Suprapubic skin (tissue), 4 donors: ENCODE measurements around the gene ZNF587. TPM values are rescaled to one million over a fixed set of nuclear protein-coding genes. Genes with fewer than 3 reads are reported as not detected.
"Not testable (repeated sequence)": the region's sequence is repeated elsewhere in the genome, so short reads cannot be mapped to it uniquely, and the experiment has no call there.

ENCODE experiments used
- DNase-seq, 2 donors: peaks; one replicate each; pipeline ENCODE4 v3.0.0-alpha.2; 2019; ENCODE audit warnings: low spot score in 2 of 2
- H3K27ac ChIP-seq: fragments of 200-600 bp; sonication (generic); one replicate; pipeline ENCODE4 v1.5.1; 2019
- H3K27me3 ChIP-seq: fragments of 200-600 bp; sonication (generic); one replicate; pipeline ENCODE4 v1.5.1; 2019
- H3K36me3 ChIP-seq: fragments of 200-600 bp; sonication (generic); one replicate; pipeline ENCODE4 v1.5.1; 2019
- H3K4me1 ChIP-seq: fragments of 200-600 bp; sonication (generic); one replicate; pipeline ENCODE4 v1.5.1; 2019
- H3K4me3 ChIP-seq: fragments of 200-600 bp; sonication (generic); one replicate; pipeline ENCODE4 v1.5.1; 2019; ENCODE audit warnings: mild to moderate bottlenecking
- H3K9me3 ChIP-seq: fragments of 200-600 bp; sonication (generic); one replicate; pipeline ENCODE4 v1.5.1; 2019
- EP300 ChIP-seq: sonication (generic); formaldehyde crosslinking; IDR thresholded peaks from one replicate; pipeline ENCODE4 v1.6.1; 2017; ENCODE audit warnings: antibody characterized with exemption
- POLR2A ChIP-seq, 2 donors: fragments of 450-650 bp; IDR thresholded peaks; one replicate each; pipeline ENCODE4 v1.6.1; 2017; ENCODE audit warnings: antibody characterized with exemption in 2 of 2, mild to moderate bottlenecking in 2 of 2, moderate library complexity in 2 of 2
- POLR2AphosphoS5 ChIP-seq, 3 donors: sonication (generic); formaldehyde crosslinking; IDR thresholded peaks; one replicate each; pipeline ENCODE4 v1.6.1; 2017; ENCODE audit warnings: antibody characterized with exemption in 3 of 3
- WGBS: methylation state at CpG from one replicate; pipeline ENCODE4 v1.1.5; 2018; 5-methylcytosine and 5-hydroxymethylcytosine counted together
- total RNA-seq, 4 donors: library from RNA; depleted of rRNA; stranded (reverse); fragments of >200 nt; gene quantifications; one replicate each; pipeline ENCODE4 v1.1.0, GENCODE V29; 2016
- TF ChIP-seq, protein P1 (sequence below), 2 donors: fragments of 200-600 bp in 1 of 2; fragments of 450-650 bp in 1 of 2; sonication (generic) in 1 of 2; IDR thresholded peaks; one replicate each; pipeline ENCODE4 v1.5.1; 2016 to 2019; ENCODE audit warnings: antibody characterized with exemption in 2 of 2, mild to moderate bottlenecking in 1 of 2, moderate library complexity in 1 of 2

ZNF587 gene
- total RNA-seq, 4 donors from 2014 or later, result 16.4 to 43.2 (median 20.0) TPM

DNA sequence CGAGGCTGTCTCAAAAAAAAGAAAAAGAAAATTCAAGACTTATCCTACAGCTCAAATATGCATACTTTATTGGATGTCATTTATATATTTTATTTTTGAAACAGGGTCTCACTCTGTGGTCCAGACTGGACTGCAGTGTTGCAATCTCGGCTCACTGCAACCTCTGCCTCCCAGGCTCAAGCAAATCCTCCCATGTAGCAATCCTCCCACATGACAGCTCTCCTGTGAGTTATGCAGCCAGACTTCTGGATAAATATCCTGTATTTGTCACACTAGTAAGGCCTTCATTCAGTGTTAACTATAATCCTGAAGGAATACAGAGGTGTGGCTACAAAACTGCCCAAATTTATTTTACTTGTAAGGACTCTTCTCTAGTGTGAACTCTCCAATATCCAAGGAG, 42.1 kb upstream of the ZNF587 start:
- Histone ChIP-seq H3K4me1 (peaks cover 31% of the 10 kb centered on the region), H3K4me3 (no peak overlapping the region), H3K27ac (no peak overlapping the region), H3K27me3 (no peaks in the 10 kb centered on the region), H3K36me3 (peaks cover 38% of the 10 kb centered on the region), H3K9me3 (no peaks in the 10 kb centered on the region)
- 97% methylated on average over 2 of the region's 2 CpGs for WGBS
- DNase-seq, result peak in 1 of 2 donors; percentile 6
- TF ChIP-seq EP300 (no peak), POLR2AphosphoS5 (IDR thresholded peaks at IDR 0.05) (no peak), POLR2A (IDR thresholded peaks at IDR 0.05) (no peak)
- TF ChIP-seq, protein P1, sequence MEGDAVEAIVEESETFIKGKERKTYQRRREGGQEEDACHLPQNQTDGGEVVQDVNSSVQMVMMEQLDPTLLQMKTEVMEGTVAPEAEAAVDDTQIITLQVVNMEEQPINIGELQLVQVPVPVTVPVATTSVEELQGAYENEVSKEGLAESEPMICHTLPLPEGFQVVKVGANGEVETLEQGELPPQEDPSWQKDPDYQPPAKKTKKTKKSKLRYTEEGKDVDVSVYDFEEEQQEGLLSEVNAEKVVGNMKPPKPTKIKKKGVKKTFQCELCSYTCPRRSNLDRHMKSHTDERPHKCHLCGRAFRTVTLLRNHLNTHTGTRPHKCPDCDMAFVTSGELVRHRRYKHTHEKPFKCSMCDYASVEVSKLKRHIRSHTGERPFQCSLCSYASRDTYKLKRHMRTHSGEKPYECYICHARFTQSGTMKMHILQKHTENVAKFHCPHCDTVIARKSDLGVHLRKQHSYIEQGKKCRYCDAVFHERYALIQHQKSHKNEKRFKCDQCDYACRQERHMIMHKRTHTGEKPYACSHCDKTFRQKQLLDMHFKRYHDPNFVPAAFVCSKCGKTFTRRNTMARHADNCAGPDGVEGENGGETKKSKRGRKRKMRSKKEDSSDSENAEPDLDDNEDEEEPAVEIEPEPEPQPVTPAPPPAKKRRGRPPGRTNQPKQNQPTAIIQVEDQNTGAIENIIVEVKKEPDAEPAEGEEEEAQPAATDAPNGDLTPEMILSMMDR (IDR thresholded peaks at IDR 0.05), result no peak

DNA sequence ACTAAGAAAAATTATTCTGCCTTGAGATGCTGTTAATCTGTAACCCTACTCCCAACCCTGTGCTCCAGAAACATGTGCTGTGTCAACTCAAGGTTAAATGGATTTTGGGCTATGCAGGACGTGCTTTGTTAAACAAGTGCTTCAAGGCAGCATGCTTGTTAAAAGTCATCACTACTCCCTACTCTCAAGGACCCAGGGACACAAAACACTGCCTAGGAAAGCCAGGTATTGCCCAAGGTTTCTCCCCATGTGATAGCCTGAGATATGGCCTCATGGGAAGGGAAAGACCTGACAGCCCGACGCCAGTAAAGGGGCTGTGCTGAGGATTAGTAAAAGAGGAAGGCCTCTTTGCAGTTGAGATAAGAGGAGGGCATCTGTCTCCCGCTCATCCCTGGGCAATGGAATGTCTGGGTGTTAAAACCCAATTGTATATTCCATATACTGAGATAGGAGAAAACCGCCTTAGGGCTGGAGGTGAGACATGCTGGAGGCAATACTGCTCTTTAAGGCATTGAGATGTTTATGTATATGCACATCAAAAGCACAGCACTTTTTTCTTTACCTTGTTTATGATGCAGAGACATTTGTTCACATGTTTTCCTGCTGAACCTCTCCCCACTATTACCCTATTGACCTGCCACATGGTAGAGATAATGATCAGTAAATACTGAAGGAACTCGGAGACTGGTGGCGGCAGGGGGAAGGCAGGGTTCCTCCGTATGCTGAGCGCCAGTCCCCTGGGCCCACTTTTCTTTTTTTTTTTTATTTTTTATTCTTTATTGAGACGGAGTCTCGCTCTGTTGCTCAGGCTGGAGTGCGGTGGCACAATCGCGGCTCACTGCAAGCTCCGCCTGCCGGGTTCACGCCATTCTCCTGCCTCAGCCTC, 39.0 kb upstream of the ZNF587 start:
- not testable (repeated sequence) for H3K9me3 ChIP-seq, H3K27ac ChIP-seq, H3K27me3 ChIP-seq, H3K4me3 ChIP-seq
- H3K4me1 ChIP-seq, result peaks cover 26% of the 10 kb centered on the region
- H3K36me3 ChIP-seq, result peaks cover 41% of the 10 kb centered on the region
- DNase-seq, result peak in 1 of 2 donors; percentile 24
- 85% methylated on average over 17 of the region's 17 CpGs for WGBS

DNA sequence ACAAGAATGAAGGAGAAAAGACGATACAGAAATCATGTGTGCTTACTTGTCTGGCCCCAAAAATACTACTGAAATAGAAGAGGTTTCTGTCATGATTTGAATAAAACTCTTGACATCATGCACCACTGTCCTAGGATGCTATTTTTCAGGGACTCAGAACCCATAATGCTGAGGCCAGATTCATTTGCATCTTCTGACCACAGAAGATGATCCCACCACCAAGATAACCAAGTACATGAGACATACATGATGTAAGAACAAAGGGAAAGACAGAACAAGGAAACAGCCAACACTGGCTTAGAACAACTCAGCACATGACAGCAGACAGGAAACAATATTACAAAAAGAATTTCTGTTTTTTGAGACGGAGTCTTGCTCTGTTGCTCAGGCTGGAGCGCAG, 37.4 kb upstream of the ZNF587 start:
- peaks cover 34% of the 10 kb centered on the region for H3K36me3 ChIP-seq
- no peak for DNase-seq
- H3K9me3 ChIP-seq, result no peaks in the 10 kb centered on the region
- 89% methylated on average over 3 of the region's 3 CpGs for WGBS
- H3K4me3 ChIP-seq, result no peak overlapping the region
- H3K4me1 ChIP-seq, result peaks cover 23% of the 10 kb centered on the region
- TF ChIP-seq EP300 (no peak), POLR2A (IDR thresholded peaks at IDR 0.05) (no peak), POLR2AphosphoS5 (IDR thresholded peaks at IDR 0.05) (no peak)
- TF ChIP-seq, protein P1 (IDR thresholded peaks at IDR 0.05), result no peak
- H3K27ac ChIP-seq, result no peak overlapping the region
- H3K27me3 ChIP-seq, result no peaks in the 10 kb centered on the region

DNA sequence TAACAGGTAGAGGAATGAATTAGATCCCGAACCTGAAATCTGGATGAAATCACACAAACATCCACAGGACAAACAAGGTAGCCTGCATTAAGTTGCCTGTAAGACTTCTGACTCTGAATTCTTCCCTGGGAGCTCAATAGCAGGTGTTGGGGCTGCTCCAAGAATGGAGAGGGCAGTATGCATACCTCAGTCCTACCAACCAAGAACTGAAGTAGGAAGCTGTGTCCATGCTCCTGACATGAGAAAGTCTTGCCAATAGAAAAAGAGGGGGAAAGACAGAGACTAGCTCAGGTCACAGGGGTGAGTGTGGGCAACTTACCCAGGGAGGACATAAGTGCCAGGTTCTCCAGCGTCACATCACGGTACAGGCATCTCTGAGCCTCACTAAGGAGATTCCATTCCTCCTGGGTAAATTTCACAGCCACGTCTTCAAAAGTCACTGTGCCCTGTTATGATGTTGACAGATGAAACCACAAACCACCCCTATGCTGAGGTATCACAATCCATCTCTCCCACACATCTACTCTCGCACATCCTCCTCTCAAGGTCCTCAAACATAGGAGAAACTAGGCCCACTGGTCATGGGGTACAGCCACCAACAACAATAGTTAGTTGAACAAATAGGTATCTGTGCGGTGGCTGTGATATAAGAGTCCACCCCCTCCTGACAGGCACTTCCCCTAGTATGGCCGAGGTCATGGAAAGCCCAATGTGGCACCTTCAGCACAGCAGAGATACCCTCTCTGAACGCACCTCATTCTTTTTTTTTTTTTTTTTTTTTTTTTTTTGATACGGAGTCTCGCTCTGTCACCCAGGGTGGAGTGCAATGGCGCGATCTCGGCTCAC, 36.5 kb upstream of the ZNF587 start:
- H3K4me1 ChIP-seq, result peaks cover 23% of the 10 kb centered on the region
- DNase-seq, result peak in 1 of 2 donors; percentile 41
- H3K4me3 ChIP-seq, result peak overlapping the region; percentile 87
- H3K27ac ChIP-seq, H3K27me3 ChIP-seq, H3K9me3 ChIP-seq: not testable (repeated sequence)
- WGBS, result 86% methylated on average over 12 of the region's 13 CpGs
- peaks cover 24% of the 10 kb centered on the region for H3K36me3 ChIP-seq

DNA sequence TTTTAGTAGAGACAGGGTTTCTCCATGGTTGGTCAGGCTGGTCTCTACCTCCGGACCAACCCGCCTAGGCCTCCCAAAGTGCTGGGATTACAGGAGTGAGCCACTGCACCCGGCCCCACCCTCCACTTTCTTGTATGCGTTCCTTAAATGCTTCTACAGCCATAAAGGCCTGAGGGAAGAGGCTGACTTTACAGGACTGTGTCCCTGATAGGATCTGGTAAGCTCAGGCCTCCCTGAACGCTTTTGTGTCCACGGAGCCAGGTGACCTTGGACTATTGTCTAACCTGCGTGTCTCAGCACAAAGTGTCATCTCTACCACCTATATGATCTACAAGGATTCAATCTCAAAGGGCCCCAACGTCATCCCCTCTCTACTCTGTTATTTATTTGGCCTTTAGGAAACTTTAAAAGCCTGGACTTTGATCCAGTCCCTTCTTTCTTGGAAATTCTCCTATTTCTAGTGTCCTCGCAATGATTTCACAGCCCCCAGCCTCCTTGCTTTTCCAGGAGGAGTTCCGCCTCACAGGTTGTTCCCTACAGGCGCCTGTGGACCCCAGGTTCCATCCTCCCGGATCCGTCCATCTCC, 35.6 kb upstream of the ZNF587 start:
- Histone ChIP-seq H3K27me3 (no peaks in the 10 kb centered on the region), H3K4me3 (peak overlapping the region; percentile 87), H3K27ac (peak overlapping the region; percentile 82), H3K9me3 (no peaks in the 10 kb centered on the region), H3K4me1 (peaks cover 27% of the 10 kb centered on the region), H3K36me3 (peaks cover 20% of the 10 kb centered on the region)
- 20% methylated on average over 13 of the region's 13 CpGs for WGBS
- DNase-seq, result peak in 1 of 2 donors; percentile 72
- TF ChIP-seq, protein P1 (IDR thresholded peaks at IDR 0.05), result no peak
- TF ChIP-seq EP300 (no peak), POLR2AphosphoS5 (IDR thresholded peaks at IDR 0.05) (no peak), POLR2A (IDR thresholded peaks at IDR 0.05) (no peak)
